ENCODE data around the gene YLPM1.

YLPM1 gene

GRCh38 chr14:74792249-74793039 is 29.3 kb downstream of the YLPM1 start:
- DNase-seq = no peak

- DNase-seq = no peak
Measured at GRCh38 chr14:74793506-74794155, 30.5 kb downstream of the YLPM1 start.

- DNase-seq = no peak
Measured at GRCh38 chr14:74794947-74795346, 31.8 kb downstream of the YLPM1 start.

- DNase-seq = no peak
Measured at GRCh38 chr14:74799765-74800164, 36.6 kb downstream of the YLPM1 start.

GRCh38 chr14:74800780-74801179 is 37.7 kb downstream of the YLPM1 start:
- no peak for DNase-seq

- no peak for DNase-seq
Measured at GRCh38 chr14:74801396-74801795, 38.3 kb downstream of the YLPM1 start.

- no peak for DNase-seq
Measured at GRCh38 chr14:74804219-74804825, 41.2 kb downstream of the YLPM1 start.

GRCh38 chr14:74807853-74808545 is 44.9 kb downstream of the YLPM1 start:
- DNase-seq = no peak

GRCh38 chr14:74816124-74816523 is 53.0 kb downstream of the YLPM1 start:
- DNase-seq = no peak

GRCh38 chr14:74820288-74820687 is 57.2 kb downstream of the YLPM1 start:
- DNase-seq = no peak

GRCh38 chr14:74821267-74821915 is 58.3 kb downstream of the YLPM1 start:
- no peak for DNase-seq

GRCh38 chr14:74824997-74825396 is 61.9 kb downstream of the YLPM1 start:
- DNase-seq = no peak

- no peak for DNase-seq
Measured at GRCh38 chr14:74826574-74826973, 63.5 kb downstream of the YLPM1 start.

- no peak for DNase-seq
Measured at GRCh38 chr14:74829251-74829650, 66.1 kb downstream of the YLPM1 start.

GRCh38 chr14:74832849-74833248 is 69.7 kb downstream of the YLPM1 start:
- DNase-seq = no peak

GRCh38 chr14:74834692-74835392 is 71.7 kb downstream of the YLPM1 start:
- DNase-seq = no peak

GRCh38 chr14:74835645-74836250 is 72.6 kb downstream of the YLPM1 start:
- DNase-seq = no peak

- DNase-seq = no peak
Measured at GRCh38 chr14:74836251-74836960, 73.3 kb downstream of the YLPM1 start.

GRCh38 chr14:74838166-74838565 is 75.0 kb downstream of the YLPM1 start:
- DNase-seq = no peak

GRCh38 chr14:74840603-74841030 is 77.5 kb downstream of the YLPM1 start:
- DNase-seq = no peak
